Measurements from ENCODE around the gene TLE3.
"Not testable (repeated sequence)": the region's sequence is repeated elsewhere in the genome, so short reads cannot be mapped to it uniquely, and the experiment has no call there.

Gene TLE3

DNA sequence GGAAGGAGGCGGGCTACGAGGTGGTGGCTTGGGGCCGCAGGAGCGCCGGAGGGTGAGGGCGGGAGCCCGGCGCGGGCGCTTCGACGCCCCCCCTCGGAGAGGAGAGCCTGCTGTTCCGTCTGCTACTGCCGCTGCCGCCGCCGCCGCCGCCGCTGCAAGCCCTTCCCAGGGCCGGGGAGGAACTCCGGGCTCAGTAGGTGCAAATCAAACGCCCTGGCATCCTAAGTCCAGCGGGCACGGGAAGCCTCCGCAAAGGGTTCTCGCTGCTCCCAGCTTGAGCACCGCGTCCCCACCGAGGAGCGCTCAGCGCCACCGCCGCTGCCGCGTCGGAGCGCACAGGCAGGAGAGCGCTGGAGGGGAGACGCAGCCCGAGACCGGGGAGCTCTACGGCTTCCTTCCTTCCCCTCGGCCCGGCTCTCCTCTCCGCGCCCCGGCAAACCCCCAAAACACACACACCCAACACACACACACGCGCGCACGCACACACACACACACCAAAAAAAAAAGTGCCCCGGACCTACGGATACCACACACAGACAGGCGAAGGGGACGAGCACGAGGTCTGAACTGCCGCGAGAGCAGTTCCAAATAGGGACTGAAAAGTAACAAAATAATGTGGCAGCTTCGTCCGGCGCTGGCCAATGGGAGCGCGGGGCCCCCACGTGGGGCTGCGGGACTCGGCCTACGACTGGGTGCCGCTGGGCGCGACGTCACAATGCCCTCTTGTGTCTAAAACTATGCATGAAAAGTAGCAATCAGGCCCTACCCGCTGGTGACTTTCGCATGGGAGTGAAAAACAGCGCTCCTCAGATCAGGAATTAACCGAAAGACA lies at the start of gene TLE3:
TSS of gene TLE3 (minus strand) at position 597 of the 832 bp plus-strand sequence. CDS start 1,119 bp downstream, outside the sequence.
- DNase-seq (ENCODE audit: low spot score), result peak; percentile 99

DNA sequence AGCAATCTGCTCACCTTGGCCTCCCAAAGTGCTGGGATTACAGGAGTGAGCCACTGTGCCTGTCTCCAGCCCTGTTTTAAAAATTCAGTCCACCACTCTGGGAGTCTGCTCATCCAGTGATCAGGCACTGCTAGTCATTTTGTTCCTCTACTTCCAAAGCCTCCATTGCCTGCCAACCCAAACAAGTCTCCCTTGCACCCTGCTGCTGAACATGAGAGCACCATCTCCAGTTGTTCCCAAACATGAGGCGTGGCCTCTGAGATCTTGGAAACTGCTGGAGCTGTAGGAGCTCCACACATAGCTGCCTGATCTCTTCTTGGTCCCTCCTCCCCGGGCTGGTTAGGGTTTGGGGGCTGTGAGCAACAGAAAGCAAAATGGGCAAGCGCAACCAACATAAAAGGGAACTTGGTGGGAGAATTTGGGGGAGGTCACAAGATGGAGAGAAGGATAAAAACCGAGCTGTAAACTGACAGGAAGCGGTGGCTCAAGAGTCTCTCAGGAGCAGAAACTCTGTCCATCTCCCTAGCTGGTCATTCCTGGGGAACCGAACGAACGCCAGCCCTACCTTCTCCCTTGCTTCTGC lies 49.6 kb upstream of the TLE3 start:
- DNase-seq (ENCODE audit: low spot score), result no peak

DNA sequence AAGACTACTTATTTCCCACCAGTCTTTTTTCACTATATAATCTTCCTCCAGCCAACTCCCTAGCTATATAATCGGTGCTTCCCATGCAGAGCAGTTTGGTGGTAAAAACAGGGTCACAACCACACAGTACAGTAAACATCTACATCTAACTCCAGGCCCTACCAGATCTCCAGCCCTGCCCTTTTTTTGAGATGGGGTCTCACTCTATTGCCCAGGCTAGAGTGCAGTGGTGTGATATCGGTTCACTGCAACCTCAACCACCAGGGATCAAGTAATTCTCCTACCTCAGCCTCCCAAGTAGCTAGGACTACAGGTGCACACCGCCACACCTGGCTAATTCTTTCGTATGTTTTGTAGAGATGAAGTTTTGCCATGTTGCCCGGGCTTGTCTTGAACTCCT lies 49.1 kb upstream of the TLE3 start:
- DNase-seq (ENCODE audit: low spot score), result no peak

DNA sequence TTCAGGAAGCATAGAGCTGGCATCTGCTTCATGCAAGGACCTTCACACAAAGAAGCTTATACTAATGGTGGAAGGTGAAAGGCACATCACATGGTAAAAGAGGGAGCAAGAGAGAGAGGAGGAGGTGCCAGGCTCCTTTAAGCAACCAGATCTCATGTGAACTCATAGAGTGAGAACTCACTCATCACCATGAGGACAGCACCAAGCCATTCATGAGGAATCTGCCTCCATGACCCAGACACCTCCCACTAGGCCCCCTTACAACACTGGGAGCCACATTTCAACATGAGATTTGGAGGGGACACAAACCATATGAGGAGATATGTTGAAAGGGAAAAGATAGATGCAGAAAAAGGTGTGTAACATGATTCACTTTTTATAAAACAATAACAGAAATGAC lies 48.4 kb upstream of the TLE3 start:
- no peak for DNase-seq (ENCODE audit: low spot score)

DNA sequence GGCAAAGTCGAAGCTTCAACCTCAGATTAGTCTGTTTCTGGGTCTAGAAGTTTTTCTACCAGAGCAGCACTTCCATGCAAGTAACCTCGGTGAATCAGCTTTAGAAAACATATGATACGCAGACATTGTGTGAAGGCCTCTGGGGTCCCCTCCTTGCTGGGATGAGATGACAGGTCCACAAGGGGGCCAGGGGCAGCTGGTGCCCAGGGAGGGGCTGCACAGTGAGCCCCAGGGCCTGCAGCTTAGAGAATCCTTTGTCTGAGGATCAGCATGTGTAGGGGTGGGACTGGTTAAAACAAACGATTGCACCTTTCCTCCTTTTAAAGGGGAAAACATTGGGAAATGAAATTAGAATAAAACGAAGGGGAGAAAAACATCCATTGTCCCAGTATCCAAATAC lies 47.5 kb upstream of the TLE3 start:
- DNase-seq (ENCODE audit: low spot score), result no peak

DNA sequence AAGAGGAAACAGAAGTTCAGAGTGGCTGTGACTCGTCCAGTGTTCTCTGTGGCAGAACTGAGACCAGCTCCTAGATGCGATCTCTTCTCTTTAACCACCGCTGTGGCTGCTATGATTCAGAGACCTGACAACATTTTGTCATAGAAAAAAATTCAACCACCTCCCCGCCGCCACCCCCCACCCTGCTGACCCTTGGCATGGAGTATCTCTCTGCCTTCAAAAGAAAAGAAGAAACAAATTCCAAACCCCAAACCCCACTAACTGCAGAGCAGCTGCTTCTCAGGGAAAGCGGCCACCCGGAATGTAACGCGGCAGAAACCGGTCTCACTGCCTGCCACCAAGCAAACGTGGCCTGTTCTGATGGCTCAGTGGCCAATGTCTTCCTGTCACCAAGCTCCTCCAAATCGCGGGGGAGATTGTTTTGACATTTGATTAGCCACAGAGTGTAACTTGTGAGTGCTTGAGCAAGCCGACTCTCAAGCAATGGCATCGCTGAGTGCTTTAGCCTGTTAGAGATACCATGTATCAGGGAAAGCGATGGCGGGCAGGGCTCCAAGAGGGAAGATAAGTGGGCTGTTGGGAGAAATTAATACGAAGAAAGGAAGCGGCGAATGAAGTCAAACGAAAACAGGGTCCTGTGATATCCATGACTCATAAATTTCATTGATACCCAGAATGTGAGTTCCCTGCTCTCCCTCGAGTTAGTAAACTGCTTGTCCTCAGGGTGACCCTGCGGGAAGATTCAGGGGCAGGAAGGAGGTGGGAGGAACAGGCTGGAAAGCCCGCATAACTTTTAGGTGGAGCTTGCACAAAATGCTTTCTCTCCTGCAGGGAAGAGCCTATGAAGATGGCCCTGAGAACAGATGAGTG lies 44.8 kb upstream of the TLE3 start:
- peak; percentile 41 for DNase-seq (ENCODE audit: low spot score)

DNA sequence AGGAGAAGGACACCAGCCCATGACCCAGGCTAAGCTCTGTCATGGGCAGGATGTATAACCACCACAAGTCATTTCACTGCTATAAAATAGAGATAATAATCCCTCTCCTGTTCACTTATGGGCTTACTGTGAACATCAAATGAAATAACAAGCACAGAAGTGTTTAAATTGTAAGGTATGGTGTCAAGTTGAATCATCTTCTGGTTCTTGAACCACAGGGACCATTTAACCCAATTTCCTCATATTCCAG lies 44.3 kb upstream of the TLE3 start:
- no peak for DNase-seq (ENCODE audit: low spot score)

DNA sequence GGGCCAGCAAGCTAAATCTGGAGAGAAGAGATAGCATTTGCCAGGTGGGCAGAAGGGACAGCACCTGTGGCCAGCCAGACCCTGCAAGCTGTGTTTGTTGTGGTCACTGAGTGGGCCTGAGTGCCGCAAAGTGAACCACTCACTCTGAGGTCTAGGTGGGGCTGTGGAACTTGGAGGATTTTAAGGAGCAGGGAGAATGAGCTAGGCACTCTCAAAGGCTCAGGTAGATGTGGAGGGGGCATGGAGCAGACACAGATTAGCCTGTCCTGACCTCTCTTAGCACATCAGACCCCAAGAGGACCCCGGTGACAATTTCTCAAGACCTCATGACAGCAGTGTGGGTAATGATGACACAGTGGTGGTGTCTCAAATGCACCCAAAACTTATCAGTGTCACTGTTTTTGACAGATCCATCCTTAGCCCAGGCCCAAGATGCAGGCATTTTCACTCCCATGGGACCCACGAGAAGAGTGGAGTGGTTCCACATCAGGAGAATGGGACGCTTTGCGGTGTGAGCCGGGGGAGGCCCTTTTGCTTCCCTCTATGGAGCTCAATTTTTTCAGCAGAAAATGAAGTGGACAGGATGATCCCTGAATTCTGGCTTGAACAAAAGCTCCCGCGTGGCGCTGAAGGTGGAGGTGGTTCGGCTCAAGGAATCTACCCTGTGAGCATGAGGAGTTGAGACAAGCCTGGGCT lies 43.8 kb upstream of the TLE3 start:
- DNase-seq (ENCODE audit: low spot score), result peak; percentile 21

DNA sequence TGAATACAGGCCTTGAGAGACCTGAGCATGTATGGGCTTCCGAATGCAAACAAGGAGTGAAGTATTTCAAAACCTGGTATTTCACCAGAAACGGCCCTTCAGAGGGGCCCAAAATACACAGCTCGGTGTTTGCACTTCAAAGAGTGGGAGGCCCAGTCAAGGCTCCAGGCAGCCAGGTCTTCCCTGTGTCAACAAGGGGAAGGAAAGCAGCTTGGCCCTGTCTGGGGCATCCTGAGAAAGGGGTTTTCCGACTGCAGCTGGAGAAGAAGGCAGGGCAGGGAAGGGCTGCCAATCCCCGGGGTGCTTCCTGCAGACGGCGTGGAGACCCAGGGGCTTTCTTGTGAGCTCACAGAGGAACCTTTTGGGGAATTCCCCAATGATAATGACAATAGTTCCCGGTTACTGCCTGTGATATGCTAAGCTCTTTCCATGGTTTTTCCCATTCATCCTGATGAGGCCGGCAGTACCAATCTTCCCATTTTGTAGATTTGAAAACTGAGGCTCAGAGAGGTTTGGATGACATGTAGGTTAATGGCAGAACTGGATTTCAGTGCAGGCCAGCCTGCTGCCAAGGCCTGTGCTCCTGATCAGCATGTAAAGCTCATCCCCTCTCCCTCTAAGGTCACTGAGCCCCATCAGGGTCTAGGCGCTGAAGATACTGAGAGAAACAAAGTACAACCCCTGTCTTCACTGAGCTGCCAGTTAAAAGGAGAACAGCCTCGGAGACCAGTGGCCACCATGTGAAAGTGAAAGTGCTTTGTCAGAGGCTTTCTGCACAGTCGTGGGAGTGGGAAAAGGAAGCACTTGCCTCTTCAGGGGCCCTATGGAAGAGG lies 43.0 kb upstream of the TLE3 start:
- peak; percentile 35 for DNase-seq (ENCODE audit: low spot score)

DNA sequence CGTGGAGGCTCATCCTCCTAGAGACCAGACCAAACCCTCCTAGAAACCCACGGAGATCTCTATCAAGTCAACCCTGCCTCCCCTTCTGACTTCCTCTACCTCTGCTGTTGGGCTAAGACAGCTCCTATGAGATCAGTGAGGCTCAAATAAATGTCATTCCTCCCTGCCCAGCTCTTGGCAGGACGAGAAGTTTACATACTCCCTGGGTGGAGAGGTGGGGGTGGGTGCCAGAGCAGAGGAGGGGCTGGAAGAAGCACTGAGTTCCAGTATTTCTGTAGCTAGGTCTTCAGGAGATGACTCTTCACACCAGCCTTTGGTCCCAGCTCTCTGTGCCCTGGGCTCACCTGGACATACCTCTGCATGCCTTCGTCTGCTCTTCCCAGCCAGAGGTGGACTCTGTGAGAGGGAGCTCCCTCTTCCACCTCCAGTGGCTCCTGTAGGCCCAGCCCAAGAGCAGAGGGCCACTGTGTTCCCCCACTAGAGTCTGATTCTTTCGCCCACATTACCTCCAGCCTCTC lies 42.4 kb upstream of the TLE3 start:
- no peak for DNase-seq (ENCODE audit: low spot score)

DNA sequence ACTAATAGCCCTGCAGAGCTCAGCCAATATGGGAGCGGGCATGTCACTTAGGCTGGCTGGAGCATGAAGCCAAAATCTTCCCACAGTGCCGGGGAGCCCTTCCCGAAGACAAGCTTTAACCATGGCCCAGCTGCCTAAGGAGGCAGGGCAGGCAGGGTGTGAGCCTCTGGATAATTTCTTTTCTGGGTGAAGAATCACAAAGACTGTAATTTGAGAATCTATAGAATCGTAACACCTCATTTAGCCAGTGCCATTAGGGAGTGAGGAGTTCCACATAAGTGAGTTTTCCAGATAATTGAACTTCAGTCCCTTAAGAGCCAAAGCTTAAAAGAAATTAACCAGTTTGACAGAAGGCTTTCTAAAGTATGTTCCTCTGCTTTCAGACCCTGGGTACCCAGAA lies 40.2 kb upstream of the TLE3 start:
- DNase-seq (ENCODE audit: low spot score), result no peak

DNA sequence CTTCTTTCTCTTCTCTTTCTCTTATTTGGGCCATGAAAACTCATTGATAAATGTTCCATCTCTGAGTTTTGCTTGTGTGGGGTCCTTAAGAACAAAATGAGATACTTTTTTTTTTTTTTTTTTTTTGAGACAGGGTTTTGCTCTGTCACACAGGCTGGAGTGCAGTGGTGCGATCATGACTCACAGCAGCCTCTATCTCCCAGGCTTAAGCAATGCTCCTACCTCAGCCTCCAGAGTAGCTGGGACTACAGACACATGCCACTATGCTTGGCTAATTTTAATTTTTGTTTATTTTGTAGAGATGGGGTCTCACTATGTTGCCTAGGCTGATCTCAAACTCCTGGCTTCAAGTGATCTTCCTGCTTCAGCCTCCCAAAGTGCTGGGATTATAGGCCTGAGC lies 39.3 kb upstream of the TLE3 start:
- not testable (repeated sequence) for DNase-seq (ENCODE audit: low spot score)

DNA sequence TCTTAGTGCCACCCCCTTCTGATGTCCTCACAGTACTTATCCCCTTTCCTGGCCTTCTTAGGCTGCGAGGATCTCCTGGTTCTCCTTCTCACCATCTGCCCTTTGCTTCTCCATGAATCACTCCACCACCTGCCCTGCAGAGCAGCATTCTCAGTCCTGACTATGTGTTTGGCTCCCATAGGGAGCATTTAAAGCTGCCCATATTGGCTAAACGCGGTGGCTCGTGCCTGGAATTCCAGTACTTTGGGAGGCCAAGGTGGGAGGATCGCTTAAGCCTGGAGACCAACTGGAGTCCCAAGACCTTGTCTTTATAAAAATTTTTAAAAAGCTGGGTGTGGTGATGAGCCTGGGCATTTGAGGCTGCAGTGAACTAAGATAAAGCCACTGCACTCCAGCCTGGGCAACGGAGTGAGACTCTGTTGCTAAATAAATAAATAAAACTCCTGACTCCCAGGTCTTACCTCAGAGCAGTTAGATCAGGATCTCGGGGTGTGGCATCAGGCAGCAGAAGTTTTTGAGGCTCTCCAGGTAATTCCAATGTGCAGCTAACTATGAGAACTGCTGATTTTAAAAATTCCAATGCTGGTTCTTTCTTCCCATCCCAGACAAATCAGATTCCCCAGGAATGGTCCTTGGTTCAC lies 36.2 kb upstream of the TLE3 start:
- DNase-seq (ENCODE audit: low spot score), result no peak

DNA sequence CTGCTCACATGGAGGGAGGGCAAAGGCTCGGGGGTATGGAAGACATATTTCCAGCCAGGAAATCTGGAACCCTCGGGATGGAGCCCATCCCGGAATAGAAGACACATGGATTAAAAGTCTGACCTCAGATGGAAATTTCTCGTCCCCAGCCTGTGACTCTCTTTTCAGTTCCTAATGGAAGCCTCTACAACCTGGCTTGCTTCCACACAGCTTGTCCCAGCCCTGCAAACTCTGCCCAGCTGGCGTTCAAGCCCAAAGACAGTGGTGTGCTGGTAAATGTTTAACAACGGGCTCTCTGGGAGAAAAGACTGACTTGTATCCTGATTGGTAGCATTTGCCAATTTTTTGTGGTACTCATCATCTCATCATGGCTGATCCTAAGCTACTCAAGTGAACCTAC lies 35.6 kb upstream of the TLE3 start:
- DNase-seq (ENCODE audit: low spot score), result no peak

DNA sequence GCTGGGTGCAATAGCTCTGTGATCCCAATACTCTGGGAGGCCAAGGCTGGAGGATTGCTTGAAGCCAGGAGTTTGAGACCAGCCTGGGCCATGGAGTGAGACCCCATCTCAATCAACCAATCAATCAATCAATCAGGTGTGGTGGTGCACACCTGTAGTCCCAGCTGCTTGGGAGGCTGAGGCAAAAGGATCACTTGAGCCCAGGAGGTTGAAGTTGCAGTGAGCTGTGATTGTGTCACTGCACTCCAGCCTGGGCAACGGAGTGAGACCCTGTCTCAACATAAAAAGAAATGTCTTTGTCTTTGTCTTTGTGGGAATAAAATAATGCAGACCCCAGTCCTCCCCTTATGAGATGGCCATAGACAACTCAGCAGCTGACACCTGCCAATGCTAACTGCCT lies 34.9 kb upstream of the TLE3 start:
- no peak for DNase-seq (ENCODE audit: low spot score)

DNA sequence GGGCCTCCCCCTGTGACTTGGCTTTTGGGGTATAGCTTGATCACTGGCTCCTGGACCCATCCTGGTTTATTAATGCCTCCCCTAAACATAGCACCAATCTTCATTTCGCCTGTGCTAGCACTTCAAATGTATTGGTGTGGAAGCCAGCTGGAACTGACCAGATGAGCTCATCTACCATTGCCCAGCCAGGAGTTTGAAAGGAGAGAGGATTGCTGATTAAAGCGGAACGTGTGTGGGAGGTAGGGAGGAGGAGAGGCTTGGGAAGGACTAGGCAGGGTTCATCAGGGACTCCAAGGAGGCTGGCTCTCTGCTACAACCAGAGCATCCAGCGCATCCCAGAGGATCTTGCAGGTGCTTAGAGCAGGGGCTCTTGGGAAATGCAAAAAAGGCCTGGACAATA lies 34.4 kb upstream of the TLE3 start:
- no peak for DNase-seq (ENCODE audit: low spot score)

DNA sequence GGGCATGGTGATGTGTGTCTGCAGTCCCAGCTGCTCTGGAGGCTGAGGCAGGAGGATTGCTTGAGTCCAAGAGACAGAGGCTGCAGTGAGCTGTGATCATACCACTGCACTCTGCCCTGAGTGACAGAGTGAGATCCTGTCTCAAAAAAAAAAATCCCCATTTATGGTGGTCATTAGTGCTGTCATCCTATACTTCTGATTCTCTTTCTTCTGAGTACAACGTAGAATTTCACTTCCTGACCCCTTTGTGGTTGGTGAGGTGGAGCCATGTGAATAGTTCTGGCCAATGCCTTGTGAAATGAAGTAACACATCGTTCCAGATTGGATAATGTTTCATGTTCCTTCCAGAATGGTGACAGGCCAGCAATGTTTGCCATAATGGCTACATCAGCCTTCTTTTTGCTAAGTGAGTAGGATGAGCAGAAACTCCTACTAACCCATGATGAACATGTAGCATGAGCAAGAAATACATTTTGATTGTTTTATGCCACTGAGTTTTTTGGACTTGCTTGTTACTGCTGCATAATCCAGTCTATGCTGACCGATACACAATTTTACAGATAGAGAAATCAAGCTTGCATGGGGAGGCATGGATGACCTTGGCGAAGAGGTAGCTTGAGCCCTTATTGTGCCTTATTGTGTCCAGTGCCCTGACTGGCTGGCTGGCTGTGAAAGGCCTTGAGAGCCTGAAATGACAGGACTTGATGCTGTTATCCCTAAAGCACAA lies 30.9 kb upstream of the TLE3 start:
- DNase-seq (ENCODE audit: low spot score), result no peak

DNA sequence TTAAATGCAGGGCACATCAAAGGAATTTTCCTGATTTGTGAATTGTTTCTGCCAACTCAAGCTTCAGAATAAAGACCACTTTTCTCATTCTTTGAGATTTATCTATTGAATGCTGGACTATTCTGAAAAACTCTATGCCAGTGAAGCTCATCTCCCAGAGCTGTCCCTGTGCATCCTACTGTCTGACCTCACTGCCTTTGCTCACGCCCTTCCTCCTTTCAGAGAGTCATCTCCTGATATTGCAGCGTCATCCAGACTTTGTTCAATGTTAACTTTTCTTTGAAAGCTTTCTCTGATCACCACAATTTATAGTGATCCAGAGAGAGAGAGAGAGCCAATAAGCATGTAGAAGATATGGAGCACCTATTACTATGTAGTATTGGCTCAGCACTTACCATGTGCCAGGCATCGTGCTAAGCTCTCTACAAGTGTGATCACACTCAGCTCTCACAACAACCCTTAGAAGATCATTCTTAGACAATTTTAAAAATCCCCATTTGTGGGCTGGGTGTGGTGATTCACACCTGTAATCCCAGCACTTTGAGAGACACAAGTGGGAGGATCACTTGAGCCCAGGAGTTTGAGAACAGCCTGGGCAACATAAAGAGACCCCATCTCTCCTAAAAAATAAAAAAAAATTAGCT lies 30.2 kb upstream of the TLE3 start:
- DNase-seq (ENCODE audit: low spot score), result no peak

DNA sequence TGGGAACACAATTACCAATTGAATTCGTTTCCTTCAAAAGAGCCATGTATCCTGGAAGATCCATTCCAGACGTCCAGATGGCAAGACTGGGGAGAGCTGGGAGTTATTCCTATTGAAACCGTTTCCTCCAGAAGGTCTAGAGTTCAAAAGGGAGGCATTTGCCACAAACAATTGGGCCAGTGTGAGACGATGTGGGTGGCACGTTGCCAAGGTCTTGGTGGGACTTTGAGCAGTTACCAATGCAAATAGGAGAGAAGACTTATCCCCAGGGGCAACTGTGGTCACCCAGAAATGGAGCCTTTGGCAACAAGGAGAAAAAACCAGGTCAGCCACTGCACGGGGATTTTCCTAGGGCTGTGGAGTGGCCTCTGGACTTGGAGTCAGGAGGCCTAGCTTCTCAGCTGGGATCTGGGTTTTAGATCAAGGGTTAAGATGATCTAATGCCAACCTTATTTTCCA lies 29.6 kb upstream of the TLE3 start:
- DNase-seq (ENCODE audit: low spot score), result peak; percentile 55

DNA sequence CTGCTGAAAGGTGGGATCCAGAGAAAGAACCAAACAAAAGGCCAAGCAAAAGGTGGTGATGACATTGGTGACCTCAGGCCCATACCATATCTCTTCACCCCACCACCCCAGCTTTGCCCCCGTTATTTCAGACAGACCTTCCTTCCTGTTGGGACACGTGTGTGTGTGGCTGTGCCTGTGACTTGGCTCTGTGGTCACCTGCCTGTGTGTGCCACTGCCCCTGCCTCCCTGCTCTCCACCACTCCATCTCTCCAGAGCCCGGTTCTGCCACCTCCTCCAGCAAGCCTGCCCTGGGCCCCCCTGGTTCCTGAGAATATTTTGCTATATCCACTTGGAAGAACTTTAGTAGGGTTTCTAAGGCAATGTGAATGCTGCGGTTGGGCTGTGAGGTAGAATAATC lies 28.6 kb upstream of the TLE3 start:
- no peak for DNase-seq (ENCODE audit: low spot score)

Measured in SW480 (cell line).